ENCODE data around the gene DSG2. TPM values are rescaled to one million over a fixed set of nuclear protein-coding genes. Genes with fewer than 3 reads are reported as not detected.
A peak's percentile ranks its signal among the peaks of the same experiment; 100 is the strongest.
"Not testable (repeated sequence)": the region's sequence is repeated elsewhere in the genome, so short reads cannot be mapped to it uniquely, and the experiment has no call there.

The DSG2 gene
- total RNA-seq, 1 donor from 2014 or later, result 10.9 TPM

DNA sequence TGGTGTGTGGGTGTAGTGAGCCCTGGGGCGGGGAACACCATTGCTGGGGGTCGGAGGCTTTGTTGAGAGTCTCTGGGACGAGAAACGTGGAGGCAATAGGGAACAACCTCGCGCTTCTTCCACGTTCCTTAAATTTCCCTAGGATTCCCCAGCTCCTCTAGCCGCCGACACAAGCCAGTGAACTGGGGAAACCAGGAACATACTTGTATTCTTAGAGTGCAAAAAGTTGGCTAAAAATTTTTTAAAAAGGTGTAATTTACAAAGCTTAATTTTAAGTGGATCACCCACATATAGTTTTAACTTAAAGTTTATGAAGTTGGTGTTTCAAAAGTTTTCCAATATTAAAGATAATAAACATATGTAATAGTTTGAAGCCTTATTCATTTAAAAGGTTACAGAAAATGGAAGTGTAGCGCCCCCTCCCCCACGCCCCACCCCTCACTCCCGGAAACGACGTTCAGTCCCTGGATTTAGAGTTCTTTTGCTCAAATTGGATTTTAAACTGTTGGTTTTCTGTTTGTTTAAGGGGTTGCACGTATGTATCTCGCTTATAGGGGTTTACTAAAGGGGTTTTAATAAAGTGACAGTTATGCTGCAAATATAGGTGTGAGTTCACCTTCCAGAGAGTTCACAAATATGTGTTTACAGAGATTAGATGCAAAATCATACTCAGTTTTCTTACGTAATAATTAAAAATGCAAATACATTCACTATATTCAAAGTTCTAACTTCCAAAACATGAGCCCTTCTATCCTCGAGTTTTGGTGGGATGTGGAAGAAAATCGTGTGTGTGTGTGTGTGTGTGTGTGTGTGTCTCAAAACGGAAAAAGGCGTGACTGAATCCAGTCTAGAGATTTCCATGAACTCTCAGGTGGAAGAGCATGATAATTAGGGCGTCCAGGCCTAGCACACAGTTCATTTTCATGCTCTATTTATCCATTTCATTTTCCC, 872 bp downstream of the DSG2 start:
- no peak for DNase-seq (ENCODE audit: low spot score)
- ATAC-seq, result no peak

DNA sequence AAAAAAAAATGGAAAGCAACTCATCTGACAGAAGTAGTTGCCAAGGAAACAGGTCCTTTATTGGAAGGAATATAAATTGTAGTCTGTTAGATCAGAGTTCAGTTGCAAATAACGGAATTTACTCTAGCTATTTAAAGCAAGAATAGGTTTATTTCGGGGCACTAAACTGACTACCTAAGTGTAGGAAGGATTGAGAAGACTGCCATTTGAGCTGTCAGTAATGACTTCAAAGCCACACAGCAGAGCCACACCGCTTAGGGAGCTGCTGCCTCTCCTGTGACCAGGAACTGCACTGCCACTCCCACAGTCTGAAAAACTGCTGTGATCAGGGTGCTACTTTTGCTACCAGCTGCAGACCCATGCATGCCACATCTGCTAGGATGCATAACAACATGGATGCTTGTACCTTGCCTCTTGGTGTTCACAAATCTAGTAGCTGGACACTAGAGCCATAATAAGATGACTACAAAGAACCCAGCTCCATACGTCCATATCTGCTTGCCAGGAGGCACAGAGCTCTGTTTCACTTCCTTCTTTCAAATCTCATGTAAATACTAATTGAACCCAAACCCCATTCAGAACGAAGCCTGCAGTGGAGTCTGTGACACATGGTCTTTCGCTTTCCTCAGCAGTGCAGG, 2.2 kb downstream of the DSG2 start:
- ATAC-seq (no peak), DNase-seq (ENCODE audit: low spot score) (no peak)

DNA sequence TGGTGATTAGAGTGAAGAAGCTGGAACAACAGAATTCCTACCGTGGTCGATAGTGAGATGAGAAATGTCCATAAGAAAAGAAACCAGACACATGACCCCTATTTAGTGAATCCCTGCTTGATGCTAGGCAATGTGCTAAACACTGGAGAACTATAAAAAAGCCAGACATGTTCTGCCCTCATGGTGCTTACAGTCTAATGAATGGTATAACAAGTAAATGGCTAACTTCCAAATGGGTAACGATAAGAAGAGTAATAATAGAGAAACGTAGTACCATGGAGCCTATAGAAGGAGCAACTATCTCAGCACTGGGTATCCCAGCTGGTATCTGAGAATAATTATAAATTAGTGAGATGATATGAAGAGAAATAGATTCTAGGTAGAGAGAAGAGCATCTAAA, 5.0 kb downstream of the DSG2 start:
- ATAC-seq (no peak), DNase-seq (ENCODE audit: low spot score) (no peak)

DNA sequence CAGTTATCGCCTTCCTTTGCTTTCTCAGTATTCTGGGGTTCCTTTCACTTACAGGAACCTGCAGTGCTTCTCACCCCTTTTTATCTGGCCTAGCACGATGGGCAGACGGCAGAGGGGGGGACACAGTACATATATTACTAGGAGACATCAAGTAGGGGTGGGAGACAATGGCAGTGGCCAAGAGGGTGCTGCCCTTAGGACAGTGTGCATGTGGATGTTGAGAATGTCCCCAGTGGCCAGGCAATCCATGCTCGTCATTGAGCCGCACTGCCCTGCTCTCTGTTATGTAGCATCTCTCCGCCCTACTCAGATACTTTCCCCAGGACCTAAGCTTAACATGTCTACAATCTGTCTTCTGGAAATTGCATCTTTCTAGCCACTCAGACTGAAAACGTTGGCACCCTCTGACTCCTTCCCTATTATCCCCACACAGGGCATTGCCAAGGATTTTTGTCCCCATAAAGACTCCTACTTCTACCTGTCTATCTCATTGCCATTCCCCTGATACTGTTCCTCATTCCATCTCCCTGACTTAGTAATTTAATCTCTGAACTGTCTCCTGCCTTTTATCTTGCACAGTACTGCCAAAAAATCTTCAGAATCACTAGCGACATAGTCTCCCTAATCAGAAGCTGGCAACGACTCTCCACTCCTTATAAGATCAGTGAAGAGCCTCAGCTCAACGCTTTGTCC, 6.6 kb downstream of the DSG2 start:
- ATAC-seq, result no peak

DNA sequence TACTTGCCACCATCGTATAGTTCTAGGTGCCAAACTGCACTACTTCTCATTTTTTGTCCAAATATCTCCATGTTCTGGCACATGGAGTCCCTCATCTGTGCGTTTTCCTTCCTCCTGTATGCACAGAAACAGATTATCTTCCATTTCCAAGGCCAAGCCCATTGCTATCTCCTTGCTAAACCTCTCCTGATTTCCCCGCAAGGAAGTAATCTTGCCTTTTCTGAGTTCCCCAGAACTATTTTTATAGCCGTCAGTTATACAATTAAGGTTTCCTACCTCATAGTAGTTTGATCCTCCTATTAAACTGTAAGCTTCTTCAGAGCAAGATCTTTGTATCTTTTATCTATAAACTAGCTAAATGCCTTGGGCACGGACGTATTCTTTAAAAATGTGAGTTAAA, 7.2 kb downstream of the DSG2 start:
- no peak for DNase-seq (ENCODE audit: low spot score)
- ATAC-seq, result no peak

More for the DNA sequence above, 6.6 kb downstream of the DSG2 start:
- no peak for DNase-seq (ENCODE audit: low spot score)

DNA sequence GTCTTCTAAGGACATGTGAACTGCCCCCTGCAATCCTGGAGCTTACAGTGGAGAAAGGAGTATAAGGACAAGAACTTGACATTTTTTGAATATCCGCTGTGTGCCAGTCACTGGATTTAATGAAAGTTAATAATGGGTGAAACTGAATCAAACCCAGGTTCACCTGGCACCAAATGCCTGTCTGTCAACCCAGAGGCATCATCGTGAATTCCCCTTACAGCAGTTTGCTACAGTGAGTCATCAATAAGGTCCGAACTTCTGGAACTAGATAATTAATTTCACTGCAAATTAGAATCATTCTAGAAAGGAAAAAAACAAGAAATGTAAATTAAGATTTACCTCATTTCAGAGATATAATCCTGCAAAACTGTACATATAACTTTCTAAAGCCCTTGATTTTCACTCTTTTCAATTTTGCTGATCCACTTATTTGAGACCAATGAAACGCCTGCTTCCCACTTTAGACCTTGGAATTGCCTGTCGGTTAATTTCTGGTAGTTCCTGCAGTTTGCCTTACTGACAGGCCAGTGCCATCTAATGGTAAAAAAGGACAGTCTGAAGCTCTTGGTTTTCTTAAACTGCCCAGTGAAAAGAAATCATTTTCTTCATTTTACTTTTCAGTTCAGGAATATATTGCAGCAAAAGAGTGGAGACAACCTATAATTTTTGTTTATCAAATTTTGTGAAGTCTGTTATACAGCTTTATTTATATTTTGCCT, 8.2 kb downstream of the DSG2 start:
- ATAC-seq, result peak; percentile 90

DNA sequence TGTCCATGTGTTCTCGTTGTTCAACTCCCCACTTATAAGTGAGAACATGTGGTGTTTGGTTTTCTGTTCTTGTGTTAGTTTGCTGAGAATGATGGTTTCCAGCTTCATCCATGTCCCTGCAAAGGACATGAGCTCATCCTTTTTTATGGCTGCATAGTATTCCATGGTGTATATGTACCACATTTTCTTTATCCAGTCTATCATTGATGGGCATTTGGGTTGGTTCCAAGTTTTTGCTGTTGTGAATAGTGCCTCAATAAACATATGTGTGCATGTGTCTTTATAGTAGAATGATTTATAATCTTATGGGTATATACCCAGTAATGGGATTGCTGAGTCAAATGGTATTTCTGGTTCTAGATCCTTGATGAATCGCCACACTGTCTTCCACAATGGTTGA, 9.1 kb downstream of the DSG2 start:
- not testable (repeated sequence) for DNase-seq (ENCODE audit: low spot score)

More for the DNA sequence above, 8.2 kb downstream of the DSG2 start:
- no peak for DNase-seq (ENCODE audit: low spot score)

DNA sequence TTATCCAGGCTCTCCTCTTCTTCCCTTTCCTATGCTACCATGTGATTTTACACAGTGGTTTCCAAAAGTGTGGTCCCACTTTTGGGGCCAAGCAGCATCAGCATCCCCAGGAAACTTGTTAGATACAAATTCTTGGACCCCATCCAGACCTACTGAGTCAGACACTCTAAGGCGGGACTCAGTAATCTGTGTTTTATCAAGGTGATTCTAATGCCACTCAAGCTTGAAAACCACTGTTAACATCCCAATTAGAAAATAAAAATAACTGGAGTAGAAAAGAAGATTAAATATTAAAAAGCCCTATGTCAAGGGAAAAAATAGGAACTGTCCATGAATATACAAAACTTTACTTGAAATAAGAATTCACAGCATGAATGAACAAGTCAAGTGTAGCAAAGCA, 10.8 kb downstream of the DSG2 start:
- DNase-seq (ENCODE audit: low spot score) (no peak), ATAC-seq (no peak)

More for the DNA sequence above, 9.1 kb downstream of the DSG2 start:
- ATAC-seq, result not testable (repeated sequence)

DNA sequence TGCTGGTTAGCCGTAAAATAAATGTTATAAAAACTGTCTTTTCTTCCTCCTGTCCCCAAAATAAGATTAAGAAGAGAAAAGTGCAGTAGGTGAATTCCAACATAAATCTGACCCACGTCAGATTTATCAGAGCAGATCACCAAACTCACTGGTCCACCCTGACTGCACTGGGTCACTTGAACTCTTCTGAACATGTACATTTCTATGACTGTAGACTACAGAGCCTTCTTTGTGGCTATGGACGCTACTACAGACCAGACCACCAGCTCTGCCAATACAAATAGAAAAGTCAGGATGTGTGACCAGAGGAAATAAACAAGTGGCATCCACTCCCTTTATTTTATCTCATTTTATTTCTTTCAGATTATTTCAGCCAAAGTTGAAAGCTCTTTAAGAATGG, 11.6 kb downstream of the DSG2 start:
- no peak for DNase-seq (ENCODE audit: low spot score)
- ATAC-seq, result no peak

DNA sequence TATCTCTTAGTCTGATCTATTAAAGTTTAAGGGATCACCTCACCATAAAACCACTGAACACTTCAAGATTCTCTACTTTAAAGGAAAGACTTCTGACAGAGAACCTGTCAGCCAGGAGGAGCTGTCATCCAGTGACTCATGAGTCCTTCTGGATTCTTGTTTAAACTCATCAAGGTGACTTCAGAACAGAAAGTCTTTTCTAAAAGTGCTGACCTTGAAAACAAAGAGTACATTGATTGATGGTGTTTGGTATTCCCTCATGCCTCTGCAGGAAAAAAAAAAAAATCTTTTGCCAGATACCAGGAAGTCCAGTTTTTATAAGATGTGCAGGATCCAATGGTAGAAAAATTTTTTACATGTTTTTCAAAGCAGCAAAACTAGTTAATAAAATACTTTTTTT, 12.3 kb downstream of the DSG2 start:
- ATAC-seq (no peak), DNase-seq (ENCODE audit: low spot score) (no peak)

DNA sequence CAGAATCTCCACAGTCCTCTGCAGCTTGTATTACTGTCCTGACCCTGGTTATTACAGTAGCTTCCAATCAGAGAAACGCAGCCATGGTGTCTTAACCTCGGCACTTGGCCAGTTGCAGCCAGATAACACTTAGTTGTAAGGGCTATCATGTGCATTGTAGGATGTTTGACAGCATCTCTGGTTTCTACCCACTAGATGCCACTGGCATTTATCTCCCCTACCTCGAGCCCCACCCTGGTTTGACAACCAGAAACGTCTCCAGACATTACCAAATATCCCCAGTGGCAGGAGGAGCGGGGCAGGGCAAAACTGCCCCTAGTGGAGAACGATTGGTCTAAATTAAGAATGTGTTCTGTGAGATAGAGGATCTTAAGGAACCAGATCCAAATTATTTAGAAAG, 13.1 kb downstream of the DSG2 start:
- ATAC-seq (no peak), DNase-seq (ENCODE audit: low spot score) (no peak)

DNA sequence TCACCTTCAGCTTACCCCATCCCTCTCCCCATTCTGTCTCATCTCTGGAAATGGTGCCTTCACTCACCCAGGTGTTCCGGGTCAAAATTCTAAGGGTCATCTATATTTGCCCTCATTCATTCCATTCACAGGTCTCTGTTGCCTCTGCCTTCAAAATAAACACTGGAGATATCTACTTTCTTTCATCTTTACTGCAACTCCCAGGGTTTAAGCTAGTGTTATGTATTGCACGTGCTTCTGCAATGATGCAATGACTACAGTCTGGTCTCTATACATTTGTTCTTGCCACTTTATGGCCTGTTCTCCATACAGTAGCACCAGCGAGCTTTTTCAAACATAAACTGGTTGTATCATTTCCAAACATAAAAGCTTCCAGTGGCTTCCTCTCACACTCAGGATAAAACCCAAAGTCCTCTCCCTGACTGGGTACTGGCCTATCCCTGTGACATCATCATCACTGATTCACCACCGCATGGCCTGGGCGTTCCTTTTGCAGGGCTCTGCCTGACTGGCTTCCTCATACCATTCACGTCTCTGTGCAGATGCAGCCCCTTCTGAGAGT, 14.3 kb downstream of the DSG2 start:
- DNase-seq (ENCODE audit: low spot score), result no peak
- no peak for ATAC-seq

DNA sequence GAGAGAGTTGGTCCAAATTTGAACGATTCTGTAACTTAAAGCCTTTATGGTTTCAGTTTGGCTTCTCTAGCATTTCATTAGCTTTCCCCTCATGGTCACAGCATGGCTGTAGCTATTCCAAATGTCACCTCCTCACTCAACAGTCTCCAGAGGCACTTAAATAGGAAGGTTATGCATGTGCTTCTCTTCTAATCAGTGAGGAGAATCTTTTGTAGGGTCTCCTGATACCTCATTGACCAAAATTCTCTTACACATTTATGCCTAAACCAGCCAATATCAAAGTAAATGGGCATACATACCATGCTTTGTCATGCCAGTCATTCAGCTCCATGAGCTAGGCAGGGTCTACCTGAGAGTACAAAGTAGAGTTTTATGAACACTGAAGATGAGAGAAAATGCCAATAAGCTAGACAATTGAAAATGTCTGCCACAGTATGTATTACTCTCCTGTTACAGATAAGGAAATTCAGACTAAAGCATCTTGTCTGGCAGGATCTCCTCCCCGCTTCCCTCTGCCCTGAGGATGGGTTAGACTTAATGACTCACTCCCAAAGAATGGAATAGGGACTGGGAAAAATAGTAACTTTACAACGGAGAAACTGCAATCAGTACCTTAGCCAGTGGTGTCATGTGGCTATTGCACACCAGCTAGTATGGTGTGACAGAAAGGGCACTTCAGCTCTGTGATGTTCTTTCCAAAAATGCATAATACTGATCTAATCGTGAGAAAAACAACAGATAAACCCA, 15.4 kb downstream of the DSG2 start:
- DNase-seq (ENCODE audit: low spot score) (no peak), ATAC-seq (no peak)

DNA sequence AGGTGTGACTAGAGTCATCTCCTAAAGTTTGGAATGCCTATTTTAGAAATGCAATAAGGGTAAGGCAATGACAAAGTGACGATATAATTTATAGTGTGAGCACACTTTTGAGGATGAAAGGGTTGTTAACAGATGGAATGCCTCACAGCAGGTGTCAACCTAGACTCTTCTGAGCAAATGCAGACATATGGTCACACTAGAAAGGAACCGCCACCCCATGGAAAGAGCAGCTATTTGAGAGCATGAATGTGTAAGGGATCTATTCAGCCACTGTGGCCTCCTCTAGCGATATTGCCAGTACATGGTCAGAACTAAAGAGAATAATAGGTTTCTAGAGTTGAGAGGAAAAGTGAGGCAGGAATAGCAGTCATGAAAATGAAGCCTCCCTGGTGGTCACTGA, 18.5 kb downstream of the DSG2 start:
- no peak for ATAC-seq
- DNase-seq (ENCODE audit: low spot score), result no peak

DNA sequence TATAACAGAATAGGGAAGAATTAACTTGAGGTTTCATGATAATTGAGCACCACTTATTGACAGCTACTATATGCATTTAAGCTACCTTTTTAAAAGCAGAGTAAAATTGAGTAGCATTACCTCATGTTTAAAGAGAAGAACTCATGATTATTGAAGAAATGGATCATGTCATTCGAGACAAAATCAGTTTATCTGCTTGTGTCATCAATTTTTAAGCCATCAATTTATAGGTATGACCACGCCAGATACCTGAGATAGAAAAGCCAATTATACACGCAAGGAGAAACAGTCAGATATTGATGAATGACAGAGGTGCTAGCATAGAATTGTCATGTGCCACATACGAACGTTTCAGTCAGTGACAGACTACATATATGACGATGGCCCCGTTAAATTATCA, 28.4 kb downstream of the DSG2 start:
- no peak for ATAC-seq
- DNase-seq (ENCODE audit: low spot score), result no peak

DNA sequence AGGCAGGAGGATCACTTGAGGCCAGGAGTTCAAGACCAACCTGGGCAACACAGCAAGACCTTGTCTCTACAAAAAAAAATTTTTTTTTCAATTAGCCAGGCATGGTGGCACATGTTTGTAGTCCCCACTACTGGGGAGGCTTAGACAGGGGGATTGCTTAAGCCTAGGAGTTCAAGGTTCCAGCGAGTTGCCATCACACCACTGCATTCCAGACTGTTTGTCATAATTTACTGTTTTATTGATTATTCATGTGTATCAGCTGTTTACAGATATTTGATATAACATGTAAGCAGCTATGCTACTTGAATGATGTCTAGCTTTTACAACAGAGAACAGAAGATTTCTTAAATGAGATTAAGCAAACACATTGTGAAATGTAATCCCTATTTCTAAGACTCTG, 35.3 kb downstream of the DSG2 start:
- ATAC-seq, result no peak
- no peak for DNase-seq (ENCODE audit: low spot score)

DNA sequence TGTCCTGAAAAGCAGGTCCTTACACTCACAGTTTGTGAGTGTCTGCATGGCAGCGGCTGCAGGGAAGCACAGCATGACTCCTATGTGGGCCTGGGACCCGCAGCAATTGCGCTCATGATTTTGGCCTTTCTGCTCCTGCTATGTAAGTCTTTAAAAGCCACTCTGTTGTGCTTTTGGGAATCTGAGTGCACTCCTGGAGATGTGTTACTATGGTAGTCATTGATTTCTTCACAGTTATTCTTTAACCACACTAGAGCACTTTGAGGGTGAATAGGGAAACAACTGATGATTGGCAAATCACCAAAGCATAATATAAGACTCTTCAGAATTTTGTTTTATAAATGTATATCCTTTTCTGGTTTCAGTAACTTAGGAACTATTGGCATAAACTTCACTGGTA, 40.9 kb downstream of the DSG2 start:
- no peak for DNase-seq (ENCODE audit: low spot score)

DNA sequence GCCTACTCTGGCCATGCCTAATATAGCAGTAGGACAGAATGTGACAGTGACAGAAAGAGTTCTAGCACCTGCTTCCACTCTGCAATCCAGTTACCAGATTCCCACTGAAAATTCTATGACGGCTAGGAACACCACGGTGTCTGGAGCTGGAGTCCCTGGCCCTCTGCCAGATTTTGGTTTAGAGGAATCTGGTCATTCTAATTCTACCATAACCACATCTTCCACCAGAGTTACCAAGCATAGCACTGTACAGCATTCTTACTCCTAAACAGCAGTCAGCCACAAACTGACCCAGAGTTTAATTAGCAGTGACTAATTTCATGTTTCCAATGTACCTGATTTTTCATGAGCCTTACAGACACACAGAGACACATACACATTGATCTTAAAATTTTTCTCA, 48.5 kb downstream of the DSG2 start:
- DNase-seq (ENCODE audit: low spot score), result no peak
- no peak for ATAC-seq

More for the DNA sequence above, 40.9 kb downstream of the DSG2 start:
- peak; percentile 71 for ATAC-seq

DNA sequence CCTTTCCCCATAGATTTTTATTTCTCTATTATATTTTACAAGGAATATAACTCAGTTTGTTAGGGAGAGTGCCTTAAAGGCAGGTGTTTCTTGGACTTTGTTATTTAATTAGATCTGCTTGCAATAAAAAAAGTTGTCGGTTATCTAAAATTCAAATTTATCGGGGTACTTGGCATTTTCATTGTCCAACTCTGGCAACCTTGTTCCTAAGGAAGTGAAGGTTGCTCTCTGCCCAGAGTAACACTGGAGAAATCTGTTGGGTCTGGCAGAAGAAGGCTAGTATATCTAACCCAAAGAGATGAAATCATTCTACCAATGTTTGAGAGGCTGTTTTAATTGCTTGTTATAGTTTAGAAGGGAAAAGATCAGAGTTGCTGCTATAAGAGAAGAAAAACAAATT, 50.9 kb downstream of the DSG2 start:
- ATAC-seq (no peak), DNase-seq (ENCODE audit: low spot score) (no peak)

DNA sequence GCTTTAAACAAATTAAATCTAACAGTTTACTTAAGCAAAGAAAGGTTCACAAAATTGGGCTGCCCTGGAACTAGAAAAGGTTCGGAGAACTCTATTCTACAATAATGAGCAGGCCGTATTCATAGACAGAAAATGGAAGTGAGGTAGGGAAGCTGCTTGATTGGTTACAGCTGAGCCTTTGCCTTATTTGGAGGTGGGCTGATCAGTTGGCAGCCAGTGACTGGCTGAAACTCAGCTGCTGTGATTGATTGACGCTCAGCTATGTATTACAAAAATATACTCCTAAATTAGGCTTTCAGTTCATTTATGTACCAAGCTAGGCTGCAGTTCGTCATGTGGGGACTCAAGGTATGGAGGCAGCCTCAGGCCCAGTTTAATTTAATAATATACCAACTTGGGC, 51.4 kb downstream of the DSG2 start:
- ATAC-seq (no peak), DNase-seq (ENCODE audit: low spot score) (no peak)

Measured in left lobe of liver (tissue), 2 donors.